ENCODE results near the gene DNAJC5.

GRCh38 chr20:63895202-63895951, 451 bp downstream of the DNAJC5 start:
- TF ChIP-seq, protein P1, sequence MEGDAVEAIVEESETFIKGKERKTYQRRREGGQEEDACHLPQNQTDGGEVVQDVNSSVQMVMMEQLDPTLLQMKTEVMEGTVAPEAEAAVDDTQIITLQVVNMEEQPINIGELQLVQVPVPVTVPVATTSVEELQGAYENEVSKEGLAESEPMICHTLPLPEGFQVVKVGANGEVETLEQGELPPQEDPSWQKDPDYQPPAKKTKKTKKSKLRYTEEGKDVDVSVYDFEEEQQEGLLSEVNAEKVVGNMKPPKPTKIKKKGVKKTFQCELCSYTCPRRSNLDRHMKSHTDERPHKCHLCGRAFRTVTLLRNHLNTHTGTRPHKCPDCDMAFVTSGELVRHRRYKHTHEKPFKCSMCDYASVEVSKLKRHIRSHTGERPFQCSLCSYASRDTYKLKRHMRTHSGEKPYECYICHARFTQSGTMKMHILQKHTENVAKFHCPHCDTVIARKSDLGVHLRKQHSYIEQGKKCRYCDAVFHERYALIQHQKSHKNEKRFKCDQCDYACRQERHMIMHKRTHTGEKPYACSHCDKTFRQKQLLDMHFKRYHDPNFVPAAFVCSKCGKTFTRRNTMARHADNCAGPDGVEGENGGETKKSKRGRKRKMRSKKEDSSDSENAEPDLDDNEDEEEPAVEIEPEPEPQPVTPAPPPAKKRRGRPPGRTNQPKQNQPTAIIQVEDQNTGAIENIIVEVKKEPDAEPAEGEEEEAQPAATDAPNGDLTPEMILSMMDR (IDR thresholded peaks at IDR 0.05), result no peak
- no peak for TF ChIP-seq POLR2A (IDR thresholded peaks at IDR 0.05)
